Measurements from ENCODE around the gene BCLAF1. TPM values are rescaled to one million over a fixed set of nuclear protein-coding genes. Genes with fewer than 3 reads are reported as not detected.

Gene BCLAF1
- total RNA-seq = 10 to 100 TPM; 88.9 to 98.7 TPM
- long read RNA-seq, donor 1, full-length matches to known transcripts = 2 of 26 reads
- long read RNA-seq, donor 1, partial matches to known transcripts = 19 of 26 reads
- long read RNA-seq, donor 1, other reads (novel, unspliced or antisense) = 5 of 26 reads
- long read RNA-seq, donor 2, full-length matches to known transcripts = 3 of 171 reads
- long read RNA-seq, donor 2, partial matches to known transcripts = 160 of 171 reads
- long read RNA-seq, donor 2, other reads (novel, unspliced or antisense) = 8 of 171 reads

DNA sequence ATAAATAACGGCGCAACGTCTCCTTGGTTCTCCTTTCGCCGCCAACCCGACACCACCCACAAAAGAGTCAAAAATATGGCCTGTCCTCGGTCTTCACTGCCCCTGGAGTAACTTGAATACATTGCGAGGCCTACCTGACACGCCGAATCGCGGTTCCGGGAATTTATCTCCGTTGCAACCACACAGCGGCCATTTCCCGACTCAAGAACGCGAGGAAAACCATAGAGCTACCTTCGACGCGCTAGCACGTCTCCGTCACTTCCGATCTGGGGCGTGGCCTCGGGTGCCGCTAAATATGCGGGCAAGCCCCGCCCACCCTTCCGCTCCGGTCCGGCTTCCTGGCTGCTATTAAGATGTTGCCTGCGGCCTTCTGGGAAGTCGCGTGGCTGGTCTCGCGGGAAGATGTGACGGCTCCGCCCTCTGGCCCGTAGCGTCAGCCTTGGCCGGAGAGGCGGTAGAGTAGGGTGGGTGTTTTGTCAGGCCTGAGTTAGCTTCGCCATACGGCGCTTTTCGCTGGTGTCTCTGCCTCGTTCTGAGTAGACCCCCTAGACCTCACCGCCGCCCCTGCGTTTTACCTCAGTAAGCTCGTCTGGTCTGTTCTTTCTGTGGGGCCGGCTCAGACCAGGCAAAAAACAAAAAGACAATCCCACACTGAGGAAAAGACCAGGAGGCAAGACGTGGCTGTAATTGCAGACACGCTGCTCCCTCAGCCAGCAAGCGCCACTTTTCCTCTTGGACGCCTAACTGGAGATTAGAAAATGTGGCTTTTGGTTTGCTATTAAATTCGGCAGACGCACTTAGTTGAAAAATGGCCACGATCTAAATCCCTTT lies at the start of gene BCLAF1:
TSS of gene BCLAF1 (minus strand) at position 268 of the 831 bp plus-strand sequence. CDS start 9,980 bp downstream, outside the sequence.
- peak; percentile 100 for DNase-seq (ENCODE audit: low spot score)
- intact Hi-C loops (cut with DNase I) = loop anchor here in 1 of 2 donors (2.0 kb wide), 1 partner anchor 63 kb away; no protein-coding TSS in a partner anchor

- no peak for DNase-seq (ENCODE audit: low spot score)
- intact Hi-C loops (cut with DNase I) = no loop called here
Measured at GRCh38 chr6:136338486-136338885, 48.8 kb upstream of the BCLAF1 start.

DNA sequence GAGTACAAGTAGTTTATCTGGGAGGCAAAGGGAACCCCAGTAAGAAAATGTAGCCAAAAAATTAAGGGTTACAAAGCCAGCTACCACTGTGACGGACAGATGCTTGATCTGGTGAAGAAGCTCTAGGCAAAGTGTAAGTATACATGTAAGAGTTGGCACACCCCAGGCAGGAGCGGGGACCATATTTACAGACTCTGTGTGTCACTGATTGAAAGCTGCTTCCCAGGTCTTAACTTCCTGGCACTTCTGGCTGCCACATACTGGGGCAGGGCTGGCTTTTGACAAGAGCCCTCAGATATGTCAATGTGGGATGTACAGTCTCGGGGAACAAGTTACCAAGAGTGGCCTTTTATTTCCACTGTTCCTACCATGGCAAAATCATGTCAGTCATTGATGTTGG lies 48.0 kb upstream of the BCLAF1 start:
- DNase-seq (ENCODE audit: low spot score) = no peak
- intact Hi-C loops (cut with DNase I) = no loop called here

GRCh38 chr6:136337121-136337520 lies 47.5 kb upstream of the BCLAF1 start:
- no peak for DNase-seq (ENCODE audit: low spot score)
- intact Hi-C loops (cut with DNase I) = no loop called here

DNA sequence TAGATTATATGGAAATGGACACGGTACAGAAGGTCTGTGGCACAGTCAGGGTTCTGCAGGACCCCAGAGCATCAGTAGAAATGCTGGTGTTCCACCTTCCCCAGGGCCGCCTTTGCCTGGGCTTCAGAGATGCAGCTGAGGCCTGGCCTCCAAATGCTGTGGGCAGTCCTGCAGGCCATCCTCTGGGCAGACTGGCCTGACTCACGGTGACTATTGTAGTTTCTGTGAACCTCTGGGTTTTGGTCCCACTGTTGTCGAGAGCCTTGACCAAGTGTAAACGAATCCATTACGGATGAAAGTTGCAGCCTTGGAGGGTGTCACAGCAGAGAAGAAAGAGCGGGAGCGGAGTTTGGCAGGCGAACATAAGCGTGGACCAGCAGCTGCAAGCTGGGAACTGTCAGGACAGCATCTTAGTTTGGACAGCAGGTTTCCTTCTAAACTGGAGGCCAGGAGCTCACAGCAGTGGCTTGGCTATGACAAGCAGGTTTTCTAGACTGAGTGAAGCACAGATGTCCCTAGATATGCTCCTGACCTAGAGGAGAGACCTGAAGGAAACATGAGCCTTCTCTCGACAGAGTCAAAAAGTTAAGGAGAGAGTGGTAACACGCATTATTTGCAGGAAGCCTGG lies 46.2 kb upstream of the BCLAF1 start:
- no peak for DNase-seq (ENCODE audit: low spot score)
- intact Hi-C loops (cut with DNase I) = no loop called here

GRCh38 chr6:136334853-136335252 lies 45.2 kb upstream of the BCLAF1 start:
- DNase-seq (ENCODE audit: low spot score) = no peak
- intact Hi-C loops (cut with DNase I) = no loop called here

- no peak for DNase-seq (ENCODE audit: low spot score)
- intact Hi-C loops (cut with DNase I) = no loop called here
Measured at GRCh38 chr6:136334465-136334846, 44.8 kb upstream of the BCLAF1 start.

GRCh38 chr6:136333824-136334464 lies 44.3 kb upstream of the BCLAF1 start:
- intact Hi-C loops (cut with DNase I) = no loop called here
- DNase-seq (ENCODE audit: low spot score) = no peak

DNA sequence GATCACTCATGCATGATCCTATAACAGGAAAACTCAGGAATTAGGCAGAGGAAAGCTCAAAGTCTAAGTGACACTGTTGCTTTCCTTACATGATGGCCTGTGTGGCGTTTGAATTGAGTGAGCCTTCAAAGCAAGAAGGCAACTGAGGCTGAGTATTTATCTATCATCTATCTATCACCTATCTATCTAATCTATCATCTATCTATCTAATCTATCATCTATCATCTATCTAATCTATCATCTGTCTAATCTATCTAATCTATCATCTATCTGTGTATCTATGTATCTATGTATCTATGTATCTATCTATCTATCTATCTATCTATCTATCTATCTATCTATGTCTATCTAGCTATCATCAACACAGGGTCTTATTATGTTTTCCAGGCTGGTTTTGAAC lies 41.8 kb upstream of the BCLAF1 start:
- DNase-seq (ENCODE audit: low spot score) = no peak
- intact Hi-C loops (cut with DNase I) = no loop called here

DNA sequence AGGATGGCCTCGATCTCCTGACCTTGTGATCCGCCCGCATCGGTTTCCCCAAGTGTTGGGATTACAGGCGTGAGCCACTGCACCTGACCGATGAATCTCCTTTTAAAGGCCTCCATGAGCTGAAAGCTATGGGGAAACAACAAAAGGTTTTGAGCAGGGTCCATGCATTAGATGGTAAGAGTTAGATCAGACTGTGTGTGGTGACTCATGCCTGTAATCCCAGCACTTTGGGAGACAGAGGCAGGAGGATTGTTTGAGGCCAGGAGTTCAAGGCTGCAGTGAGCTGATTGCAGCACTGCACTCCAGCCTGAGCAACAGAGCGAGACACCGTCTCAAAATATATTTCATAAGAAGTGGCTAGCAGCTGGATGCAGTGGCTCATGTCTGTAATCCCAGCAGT lies 41.0 kb upstream of the BCLAF1 start:
- intact Hi-C loops (cut with DNase I) = no loop called here
- DNase-seq (ENCODE audit: low spot score) = no peak

DNA sequence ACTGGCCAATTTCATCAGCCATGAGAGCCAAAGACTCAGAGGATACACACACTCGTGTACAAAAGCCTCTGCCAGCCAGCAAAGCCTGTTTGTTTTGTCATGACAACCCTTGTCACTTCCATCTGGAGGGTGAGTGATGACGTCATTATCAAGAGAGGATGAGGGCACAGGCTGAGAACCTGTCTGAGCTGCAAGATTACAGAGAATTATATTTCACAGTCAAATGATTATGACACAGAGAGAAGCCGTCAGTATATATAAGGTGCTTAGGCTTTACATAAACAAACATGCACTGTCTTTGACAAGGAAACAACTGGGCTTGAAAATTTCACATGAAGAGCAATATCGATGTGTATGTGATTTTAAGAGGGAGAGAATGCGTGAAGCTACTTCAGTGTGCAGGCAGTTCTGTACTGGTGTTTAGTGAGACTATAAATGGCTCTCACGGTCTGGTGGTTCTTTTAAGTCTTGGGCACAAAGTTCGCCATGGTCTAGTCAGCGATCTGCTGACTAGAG lies 36.5 kb upstream of the BCLAF1 start:
- no peak for DNase-seq (ENCODE audit: low spot score)
- intact Hi-C loops (cut with DNase I) = no loop called here

GRCh38 chr6:136324686-136325380 lies 35.2 kb upstream of the BCLAF1 start:
- intact Hi-C loops (cut with DNase I) = no loop called here
- no peak for DNase-seq (ENCODE audit: low spot score)

- DNase-seq (ENCODE audit: low spot score) = no peak
- intact Hi-C loops (cut with DNase I) = no loop called here
Measured at GRCh38 chr6:136323431-136324112, 33.9 kb upstream of the BCLAF1 start.

- DNase-seq (ENCODE audit: low spot score) = no peak
- intact Hi-C loops (cut with DNase I) = no loop called here
Measured at GRCh38 chr6:136319732-136320131, 30.1 kb upstream of the BCLAF1 start.

- intact Hi-C loops (cut with DNase I) = no loop called here
- no peak for DNase-seq (ENCODE audit: low spot score)
Measured at GRCh38 chr6:136318676-136319075, 29.0 kb upstream of the BCLAF1 start.

DNA sequence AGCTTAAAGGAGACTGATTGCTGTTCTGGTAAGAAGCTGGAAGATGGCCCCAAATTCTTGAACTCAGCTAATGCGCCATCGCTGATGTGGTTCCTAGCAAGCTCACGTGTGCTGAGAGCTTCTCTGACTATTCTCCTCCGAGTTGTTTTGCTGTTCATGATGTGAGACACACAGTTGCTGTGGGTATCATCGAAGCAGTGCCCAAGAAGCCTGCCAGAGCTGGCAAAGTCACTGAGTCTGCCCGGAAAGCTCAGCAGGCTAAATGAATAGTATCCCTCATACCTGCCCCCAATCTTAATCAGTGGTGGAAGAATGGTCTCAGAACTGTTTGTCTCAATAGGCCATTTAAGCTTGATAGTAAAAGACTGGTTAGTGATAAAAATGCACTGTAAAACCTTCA lies 28.3 kb upstream of the BCLAF1 start:
- DNase-seq (ENCODE audit: low spot score) = no peak
- intact Hi-C loops (cut with DNase I) = no loop called here

DNA sequence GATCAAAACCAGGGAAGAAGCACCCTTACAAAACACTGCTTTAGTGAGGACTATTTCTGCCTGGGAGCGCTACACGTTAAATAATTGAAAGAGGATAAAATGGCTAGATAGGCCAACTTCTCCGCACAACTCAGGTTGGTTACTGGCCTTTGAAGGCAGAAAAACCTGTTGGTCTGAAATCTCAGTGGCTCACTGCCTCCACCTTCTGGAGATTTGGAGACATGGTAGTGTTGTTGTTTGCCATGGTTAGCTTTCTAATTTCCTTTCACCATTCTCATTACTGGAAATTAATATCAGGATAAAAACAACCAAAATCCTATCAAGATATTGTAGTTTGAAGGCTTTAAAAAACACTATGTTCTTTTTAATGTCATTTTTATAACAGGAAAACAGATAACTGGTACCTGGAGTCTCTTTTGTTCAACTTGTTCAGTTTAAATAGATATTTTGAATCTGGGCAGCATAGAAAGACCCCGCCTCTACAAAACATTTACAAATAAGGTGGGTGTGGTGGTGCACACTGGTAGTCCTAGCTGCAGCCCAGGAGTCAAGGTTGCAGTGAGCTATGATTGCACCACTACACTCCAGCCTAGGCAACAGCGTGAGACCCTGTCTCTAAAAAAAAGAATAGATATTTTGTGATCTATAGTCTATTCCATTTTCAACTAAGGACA lies 27.5 kb upstream of the BCLAF1 start:
- intact Hi-C loops (cut with DNase I) = no loop called here
- DNase-seq (ENCODE audit: low spot score) = no peak

- DNase-seq (ENCODE audit: low spot score) = no peak
- intact Hi-C loops (cut with DNase I) = no loop called here
Measured at GRCh38 chr6:136315594-136315993, 25.9 kb upstream of the BCLAF1 start.
